Esophagus muscularis mucosa (tissue), 4 donors: Measurements from ENCODE around the gene MEF2C. TPM values are rescaled to one million over a fixed set of nuclear protein-coding genes. Genes with fewer than 3 reads are reported as not detected.

Source experiments
- DNase-seq: peaks from one replicate; pipeline ENCODE4 v3.0.0-alpha.2; 2017; ENCODE audit errors: extremely low spot score
- H3K27ac ChIP-seq, 4 donors: fragments of 200-600 bp; sonication (generic); replicated peaks in 1 of 4; 1 replicate in 3 of 4; 2 replicates in 1 of 4; pipeline ENCODE4 v1.5.1; 2016 to 2019; ENCODE audit warnings: mild to moderate bottlenecking in 1 of 4
- H3K27me3 ChIP-seq, 4 donors: fragments of 200-600 bp; sonication (generic); one replicate each; pipeline versions ENCODE4 v1.5.1 to v1.6.0; 2016 to 2019
- H3K36me3 ChIP-seq, 4 donors: fragments of 200-600 bp; sonication (generic); one replicate each; pipeline ENCODE4 v1.5.1; 2016 to 2019
- H3K4me1 ChIP-seq, 4 donors: fragments of 200-600 bp; sonication (generic); one replicate each; pipeline ENCODE4 v1.5.1; 2016 to 2019
- H3K4me3 ChIP-seq, 4 donors: fragments of 200-600 bp; sonication (generic); 1 replicate in 2 of 4; 2 replicates in 2 of 4; pipeline ENCODE4 v1.5.1; 2016 to 2019; ENCODE audit warnings: mild to moderate bottlenecking in 4 of 4, moderate library complexity in 1 of 4
- H3K9me3 ChIP-seq, 4 donors: fragments of 200-600 bp; sonication (generic); 1 replicate in 3 of 4; 2 replicates in 1 of 4; pipeline ENCODE4 v1.5.1; 2016 to 2019
- CTCF ChIP-seq, 3 experiments: fragments of 200-600 bp in 2 of 3; fragments of 450-650 bp in 1 of 3; sonication (generic) in 2 of 3; IDR thresholded peaks; one replicate each; pipeline ENCODE4 v1.5.1; 2017 to 2019; ENCODE audit warnings: antibody characterized with exemption in 3 of 3, mild to moderate bottlenecking in 2 of 3, moderate library complexity in 1 of 3
- EP300 ChIP-seq: sonication (generic); formaldehyde crosslinking; IDR thresholded peaks from one replicate; pipeline ENCODE4 v1.6.1; 2017; ENCODE audit warnings: antibody characterized with exemption
- POLR2A ChIP-seq: fragments of 450-650 bp; IDR thresholded peaks from one replicate; pipeline ENCODE4 v1.6.1; 2017; ENCODE audit warnings: antibody characterized with exemption, moderate library complexity, mild to moderate bottlenecking, low read depth
- POLR2AphosphoS5 ChIP-seq, 2 donors: sonication (generic); formaldehyde crosslinking; IDR thresholded peaks; one replicate each; pipeline ENCODE4 v1.6.1; 2017; ENCODE audit warnings: antibody characterized with exemption in 2 of 2
- WGBS: methylation state at CpG from one replicate; pipeline ENCODE4 v1.1.5; 2018; 5-methylcytosine and 5-hydroxymethylcytosine counted together
- intact Hi-C: fragments of 100-400 bp; cut with DNase I; formaldehyde crosslinking; loops from one replicate; pipeline ENCODE4 v1.15.1; 2023
- total RNA-seq, 4 donors: library from RNA; depleted of rRNA; stranded (reverse); fragments of >200 nt; gene quantifications; one replicate each; pipeline versions ENCODE4 v1.1.0 to v1.2.1, GENCODE V29; 2016

MEF2C gene
- total RNA-seq, 4 donors from 2014 or later: 20.8 to 34.3 (median 29.0) TPM

- Histone ChIP-seq H3K27ac (no peak overlapping the region), H3K9me3 (no peaks in the 10 kb centered on the region), H3K36me3 (peaks cover 11 to 53% (median 32%) of the 10 kb centered on the region in 4 donors), H3K4me3 (no peak overlapping the region), H3K27me3 (no peaks in the 10 kb centered on the region), H3K4me1 (no peaks in the 10 kb centered on the region)
- DNase-seq: no peak
- WGBS: 82% methylated on average over 4 of the region's 4 CpGs
- TF ChIP-seq CTCF (IDR thresholded peaks at IDR 0.05) (no peak), EP300 (no peak), POLR2AphosphoS5 (IDR thresholded peaks at IDR 0.05) (no peak), POLR2A (no peak)
- intact Hi-C loops: no loop called here
Observed at GRCh38 chr5:88718736-88719135, 164.2 kb downstream of the MEF2C start.

GRCh38 chr5:88716101-88716500 lies 166.9 kb downstream of the MEF2C start:
- intact Hi-C loops: no loop called here

GRCh38 chr5:88715503-88715902 lies 167.5 kb downstream of the MEF2C start:
- H3K9me3 ChIP-seq: no peaks in the 10 kb centered on the region
- no peak overlapping the region for H3K4me3 ChIP-seq
- intact Hi-C loops: no loop called here
- H3K27ac ChIP-seq: no peak overlapping the region
- H3K36me3 ChIP-seq: peaks cover 0 to 22% (median 10%) of the 10 kb centered on the region in 4 donors
- no peak for DNase-seq
- TF ChIP-seq EP300: no peak
- no peak for TF ChIP-seq POLR2A
- TF ChIP-seq CTCF (IDR thresholded peaks at IDR 0.05): no peak
- no peak for TF ChIP-seq POLR2AphosphoS5 (IDR thresholded peaks at IDR 0.05)
- 88% methylated on average over 3 of the region's 3 CpGs for WGBS
- no peaks in the 10 kb centered on the region for H3K27me3 ChIP-seq
- no peaks in the 10 kb centered on the region for H3K4me1 ChIP-seq

More at GRCh38 chr5:88716101-88716500, 166.9 kb downstream of the MEF2C start:
- no peak for TF ChIP-seq EP300
- no peak for TF ChIP-seq POLR2AphosphoS5 (IDR thresholded peaks at IDR 0.05)
- Histone ChIP-seq H3K4me3 (no peak overlapping the region), H3K27me3 (no peaks in the 10 kb centered on the region), H3K36me3 (peaks cover 0 to 28% (median 13%) of the 10 kb centered on the region in 4 donors), H3K9me3 (no peaks in the 10 kb centered on the region), H3K4me1 (no peaks in the 10 kb centered on the region), H3K27ac (no peak overlapping the region)
- no peak for DNase-seq
- 91% methylated on average over 1 of the region's 1 CpG for WGBS

- 72% methylated on average over 2 of the region's 2 CpGs for WGBS
Observed at GRCh38 chr5:88713818-88714217, 169.2 kb downstream of the MEF2C start.

GRCh38 chr5:88708682-88709398 lies 174.1 kb downstream of the MEF2C start:
- TF ChIP-seq POLR2A: no peak
- no peak for TF ChIP-seq CTCF (IDR thresholded peaks at IDR 0.05)
- no peak for TF ChIP-seq POLR2AphosphoS5 (IDR thresholded peaks at IDR 0.05)
- TF ChIP-seq EP300: no peak
- intact Hi-C loops: no loop called here

More at GRCh38 chr5:88713818-88714217, 169.2 kb downstream of the MEF2C start:
- H3K36me3 ChIP-seq: peaks cover 0 to 15% (median 6%) of the 10 kb centered on the region in 4 donors
- intact Hi-C loops: no loop called here
- no peaks in the 10 kb centered on the region for H3K27me3 ChIP-seq
- H3K4me3 ChIP-seq: no peak overlapping the region
- TF ChIP-seq EP300 (no peak), POLR2AphosphoS5 (IDR thresholded peaks at IDR 0.05) (no peak), CTCF (IDR thresholded peaks at IDR 0.05) (no peak), POLR2A (no peak)
- no peaks in the 10 kb centered on the region for H3K9me3 ChIP-seq
- DNase-seq: no peak
- no peaks in the 10 kb centered on the region for H3K4me1 ChIP-seq
- no peak overlapping the region for H3K27ac ChIP-seq

More at GRCh38 chr5:88708682-88709398, 174.1 kb downstream of the MEF2C start:
- Histone ChIP-seq H3K4me3 (no peak overlapping the region), H3K27ac (no peak overlapping the region), H3K27me3 (peaks cover 0 to 7% (median 0%) of the 10 kb centered on the region in 4 donors), H3K4me1 (no peaks in the 10 kb centered on the region), H3K9me3 (no peaks in the 10 kb centered on the region), H3K36me3 (no peaks in the 10 kb centered on the region)
- no peak for DNase-seq
- 93% methylated on average over 2 of the region's 2 CpGs for WGBS
